B cell (primary cell): ENCODE measurements around the gene ATG4D. TPM values are rescaled to one million over a fixed set of nuclear protein-coding genes. Genes with fewer than 3 reads are reported as not detected.
"Not testable (repeated sequence)": the region's sequence is repeated elsewhere in the genome, so short reads cannot be mapped to it uniquely, and the experiment has no call there.

ENCODE experiments used
- ATAC-seq: fragments of 200-7000 bp; cut with Tn5 transposase; one replicate; pipeline ENCODE4 v1.10.0; 2021; ENCODE audit warnings: low read depth, mild to moderate bottlenecking, moderate number of reproducible peaks, moderate library complexity
- CTCF ChIA-PET: fragments of 350-600 bp; sonication (Branson Sonifier 250); formaldehyde crosslinking; loops from one replicate; lab custom pipeline; 2021; ENCODE audit warnings: antibody characterized with exemption, inconsistent platforms; lab: Charles Lee
- POLR2A ChIA-PET: fragments of 350-600 bp; sonication (Branson Sonifier 250); formaldehyde crosslinking; loops from one replicate; lab custom pipeline; 2021; ENCODE audit warnings: antibody characterized with exemption; lab: Charles Lee
- DNase-seq: peaks from one replicate; pipeline ENCODE4 v3.0.0; 2013
- H2AFZ ChIP-seq: 2 replicates; pipeline ENCODE4 v1.6.1; 2012; ENCODE audit warnings: mild to moderate bottlenecking, low read depth, low read length; ENCODE audit not compliant: insufficient read depth, poor library complexity, severe bottlenecking
- H3K27ac ChIP-seq, 2 donors: 1 replicate in 1 of 2; 2 replicates in 1 of 2; pipeline ENCODE4 v1.5.1; 2012 to 2013; ENCODE audit warnings: low read length in 2 of 2, mild to moderate bottlenecking in 2 of 2, moderate library complexity in 1 of 2
- H3K27me3 ChIP-seq, 4 experiments: fragments of 200-600 bp in 1 of 4; sonication (generic) in 1 of 4; replicated peaks in 1 of 4; 1 replicate in 2 of 4; 2 replicates in 2 of 4; pipeline versions ENCODE4 v1.6.1 to v1.7.0; 2013 to 2016; ENCODE audit warnings: low read length in 3 of 4, mild to moderate bottlenecking in 2 of 4, mixed read lengths in 1 of 4, moderate library complexity in 1 of 4; ENCODE audit not compliant: insufficient read depth in 4 of 4, control insufficient read depth in 3 of 4; ENCODE audit errors: control extremely low read depth in 1 of 4
- H3K36me3 ChIP-seq, 2 experiments: replicated peaks in 1 of 2; 1 replicate in 1 of 2; 2 replicates in 1 of 2; pipeline versions ENCODE4 v1.6.1 to v1.7.1; 2013; ENCODE audit warnings: low read length in 1 of 2; ENCODE audit not compliant: insufficient read depth in 2 of 2, control insufficient read depth in 1 of 2; ENCODE audit errors: control extremely low read depth in 1 of 2, extremely low read depth in 1 of 2
- H3K4me1 ChIP-seq, 2 donors: fragments of 200-600 bp in 1 of 2; sonication (generic) in 1 of 2; 1 replicate in 1 of 2; 2 replicates in 1 of 2; pipeline versions ENCODE4 v1.5.1 to v1.6.1; 2013 to 2017; ENCODE audit warnings: low read length in 2 of 2; ENCODE audit not compliant: control insufficient read depth in 2 of 2, insufficient read depth in 2 of 2
- H3K4me2 ChIP-seq: replicated peaks from 2 replicates; pipeline ENCODE3; 2012; ENCODE audit warnings: mild to moderate bottlenecking, low read depth, low read length; ENCODE audit not compliant: poor library complexity, severe bottlenecking
- H3K4me3 ChIP-seq, 5 experiments: fragments of 200-600 bp in 1 of 5; sonication (generic) in 1 of 5; 1 replicate in 3 of 5; 2 replicates in 2 of 5; pipeline versions ENCODE4 v1.5.1 to v1.7.0; 2011 to 2016; ENCODE audit warnings: low read length in 4 of 5, mild to moderate bottlenecking in 4 of 5, low read depth in 2 of 5, control low read depth in 1 of 5, moderate library complexity in 1 of 5; ENCODE audit not compliant: insufficient read depth in 1 of 5; ENCODE audit errors: control extremely low read depth in 1 of 5, extremely low read depth in 1 of 5
- H3K79me2 ChIP-seq: fragments of 200-600 bp; sonication (generic); one replicate; pipeline ENCODE4 v1.6.0; 2016; ENCODE audit warnings: low read length; ENCODE audit not compliant: control insufficient read depth, insufficient read depth
- H3K9ac ChIP-seq: fragments of 200-600 bp; sonication (generic); 2 replicates; pipeline ENCODE4 v1.6.1; 2017; ENCODE audit warnings: mild to moderate bottlenecking, low read length, moderate library complexity
- H3K9me3 ChIP-seq, 3 donors: one replicate each; pipeline versions ENCODE4 v1.6.1 to v1.7.1; 2013; ENCODE audit warnings: low read length in 2 of 3; ENCODE audit not compliant: control insufficient read depth in 2 of 3, insufficient read depth in 1 of 3; ENCODE audit errors: control extremely low read depth in 1 of 3
- H4K20me1 ChIP-seq: 2 replicates; pipeline ENCODE4 v1.6.0; 2012; ENCODE audit warnings: mild to moderate bottlenecking, low read length; ENCODE audit not compliant: insufficient read depth, control insufficient read depth, poor library complexity, severe bottlenecking
- H3K27ac Mint-ChIP-seq: one replicate; pipeline ENCODE4 v1.8.0; 2021; ENCODE audit warnings: mixed read lengths
- H3K27me3 Mint-ChIP-seq: one replicate; pipeline ENCODE4 v1.8.0; 2021; ENCODE audit warnings: mixed read lengths
- H3K4me1 Mint-ChIP-seq: one replicate; pipeline ENCODE4 v1.8.0; 2021; ENCODE audit warnings: mixed read lengths
- H3K4me3 Mint-ChIP-seq: one replicate; pipeline ENCODE4 v1.8.0; 2021; ENCODE audit warnings: mixed read lengths
- H3K9me3 Mint-ChIP-seq: one replicate; pipeline ENCODE4 v1.8.0; 2022; ENCODE audit warnings: mixed read lengths; ENCODE audit not compliant: insufficient read depth
- CTCF ChIP-seq: fragments of 200-600 bp; IDR thresholded peaks from one replicate; pipeline ENCODE4 v1.8.0; 2022; ENCODE audit warnings: antibody characterized with exemption, mild to moderate bottlenecking
- EZH2 ChIP-seq: IDR thresholded peaks from 2 replicates; pipeline ENCODE4 v1.6.1; 2012; ENCODE audit warnings: borderline replicate concordance, low read depth, mild to moderate bottlenecking, moderate library complexity, low read length; ENCODE audit not compliant: insufficient read depth, poor library complexity, severe bottlenecking
- WGBS: methylation state at CpG from one replicate; pipeline ENCODE4 v1.1.5; 2013; ENCODE audit warnings: missing lambda C conversion rate; ENCODE audit not compliant: insufficient coverage; 5-methylcytosine and 5-hydroxymethylcytosine counted together
- intact Hi-C: fragments of 100-400 bp; cut with micrococcal nuclease; formaldehyde crosslinking; loops from one replicate; pipeline ENCODE4 v1.10.0; 2022
- polyA plus RNA-seq: library from polyadenylated mRNA; depleted of rRNA; stranded (reverse); fragments of >200 nt; gene quantifications from 2 replicates; pipeline ENCODE4 v1.2.3, GENCODE V29; 2012
- total RNA-seq, 2 donors: library from RNA; stranded (reverse); fragments of 120-200 nt in 1 of 2; gene quantifications; 1 replicate in 1 of 2; 2 replicates in 1 of 2; pipeline versions ENCODE4 v1.2.3 to v1.2.4, GENCODE V29; 2013 to 2022

ATG4D gene
- total and polyA plus RNA-seq, 2 donors (not counting 1 experiment from before 2014, with no cell fraction given): 58.8 to 75.5 TPM

GRCh38 chr19:10538204-10538983, 5.3 kb upstream of the ATG4D start:
- peaks cover 16% of the 10 kb centered on the region for H3K27me3 Mint-ChIP-seq
- TF ChIP-seq CTCF: no peak
- no peak for TF ChIP-seq EZH2
- WGBS: 44% methylated on average over 17 of the region's 20 CpGs
- DNase-seq (no peak), ATAC-seq (no peak)
- Histone ChIP-seq H3K4me2 (no peak overlapping the region), H3K9ac (no peak overlapping the region), H3K4me1 (peaks cover 3 to 5% of the 10 kb centered on the region in 2 donors), H3K36me3 (no peaks in the 10 kb centered on the region), H3K27ac (no peak overlapping the region), H3K4me3 (no peak overlapping the region), H2AFZ (no peak overlapping the region), H4K20me1 (no peaks in the 10 kb centered on the region), H3K27me3 (peaks cover 0 to 16% (median 1%) of the 10 kb centered on the region in 4 experiments), H3K79me2 (no peaks in the 10 kb centered on the region), H3K9me3 (no peaks in the 10 kb centered on the region)
- peaks cover 5% of the 10 kb centered on the region for H3K4me1 Mint-ChIP-seq
- no peak overlapping the region for H3K4me3 Mint-ChIP-seq
- intact Hi-C loops: no loop called here
- POLR2A ChIA-PET: no interaction called here
- H3K27ac Mint-ChIP-seq: no peak overlapping the region
- H3K9me3 Mint-ChIP-seq: no peaks in the 10 kb centered on the region
- CTCF ChIA-PET: interaction anchor here (0.8 to 5.3 kb wide), 4 partner anchors 33 to 133 kb away, joined by 3 to 73 read pairs (median 5); no protein-coding TSS in a partner anchor

GRCh38 chr19:10539016-10539415, 4.7 kb upstream of the ATG4D start:
- peaks cover 0 to 16% (median 1%) of the 10 kb centered on the region in 4 experiments for H3K27me3 ChIP-seq
- ATAC-seq, H3K27ac ChIP-seq, H3K4me3 ChIP-seq, H2AFZ ChIP-seq, H3K9ac ChIP-seq, H3K4me1 Mint-ChIP-seq, H3K9me3 ChIP-seq, H3K9me3 Mint-ChIP-seq, H3K27ac Mint-ChIP-seq, H3K4me3 Mint-ChIP-seq, H3K4me1 ChIP-seq, intact Hi-C loops, DNase-seq, POLR2A ChIA-PET, H3K79me2 ChIP-seq, H3K4me2 ChIP-seq, H4K20me1 ChIP-seq, H3K36me3 ChIP-seq: not testable (repeated sequence)
- WGBS: 11% methylated on average over 6 of the region's 9 CpGs
- CTCF ChIA-PET: interaction anchor here (0.8 to 5.3 kb wide), 2 partner anchors 33 to 133 kb away, joined by 3 to 73 read pairs; no protein-coding TSS in a partner anchor
- H3K27me3 Mint-ChIP-seq: peaks cover 16% of the 10 kb centered on the region
